Measurements from ENCODE around the gene SLC7A11. TPM values are rescaled to one million over a fixed set of nuclear protein-coding genes. Genes with fewer than 3 reads are reported as not detected.

The SLC7A11 gene
- total RNA-seq, 1 donor from 2014 or later = 26.5 TPM

- Mint-ChIP-seq H3K27me3 (ENCODE audit: unreplicated experiment) (no peaks in the 10 kb centered on the region), H3K27ac (ENCODE audit: unreplicated experiment) (no peak overlapping the region), H3K4me1 (ENCODE audit: unreplicated experiment) (peaks cover 8% of the 10 kb centered on the region), H3K9me3 (ENCODE audit: unreplicated experiment) (no peaks in the 10 kb centered on the region), H3K4me3 (ENCODE audit: unreplicated experiment) (no peak overlapping the region), H3K36me3 (ENCODE audit: unreplicated experiment) (peaks cover 29% of the 10 kb centered on the region)
- DNase-seq (ENCODE audit: extremely low spot score, unreplicated experiment) = no peak
- no peak for TF ChIP-seq CTCF (IDR thresholded peaks at IDR 0.05)
Measured at GRCh38 chr4:138196153-138196552, 46.0 kb downstream of the SLC7A11 start.

GRCh38 chr4:138193963-138194362 lies 48.2 kb downstream of the SLC7A11 start:
- H3K4me3 Mint-ChIP-seq (ENCODE audit: unreplicated experiment) = no peak overlapping the region
- no peak for TF ChIP-seq CTCF (IDR thresholded peaks at IDR 0.05)
- no peaks in the 10 kb centered on the region for H3K27me3 Mint-ChIP-seq (ENCODE audit: unreplicated experiment)
- no peaks in the 10 kb centered on the region for H3K9me3 Mint-ChIP-seq (ENCODE audit: unreplicated experiment)
- H3K4me1 Mint-ChIP-seq (ENCODE audit: unreplicated experiment) = peaks cover 9% of the 10 kb centered on the region
- peaks cover 26% of the 10 kb centered on the region for H3K36me3 Mint-ChIP-seq (ENCODE audit: unreplicated experiment)
- no peak overlapping the region for H3K27ac Mint-ChIP-seq (ENCODE audit: unreplicated experiment)
- DNase-seq (ENCODE audit: extremely low spot score, unreplicated experiment) = no peak

- no peak overlapping the region for H3K4me3 Mint-ChIP-seq (ENCODE audit: unreplicated experiment)
- no peaks in the 10 kb centered on the region for H3K27me3 Mint-ChIP-seq (ENCODE audit: unreplicated experiment)
- TF ChIP-seq CTCF (IDR thresholded peaks at IDR 0.05) = no peak
- no peaks in the 10 kb centered on the region for H3K9me3 Mint-ChIP-seq (ENCODE audit: unreplicated experiment)
- no peak overlapping the region for H3K27ac Mint-ChIP-seq (ENCODE audit: unreplicated experiment)
- peaks cover 9% of the 10 kb centered on the region for H3K4me1 Mint-ChIP-seq (ENCODE audit: unreplicated experiment)
- peaks cover 20% of the 10 kb centered on the region for H3K36me3 Mint-ChIP-seq (ENCODE audit: unreplicated experiment)
- no peak for DNase-seq (ENCODE audit: extremely low spot score, unreplicated experiment)
Measured at GRCh38 chr4:138192113-138192512, 50.0 kb downstream of the SLC7A11 start.

GRCh38 chr4:138190452-138190858 lies 51.7 kb downstream of the SLC7A11 start:
- no peak for DNase-seq (ENCODE audit: extremely low spot score, unreplicated experiment)
- Mint-ChIP-seq H3K36me3 (ENCODE audit: unreplicated experiment) (peaks cover 15% of the 10 kb centered on the region), H3K4me1 (ENCODE audit: unreplicated experiment) (peaks cover 13% of the 10 kb centered on the region), H3K9me3 (ENCODE audit: unreplicated experiment) (no peaks in the 10 kb centered on the region), H3K27me3 (ENCODE audit: unreplicated experiment) (no peaks in the 10 kb centered on the region), H3K4me3 (ENCODE audit: unreplicated experiment) (no peak overlapping the region), H3K27ac (ENCODE audit: unreplicated experiment) (no peak overlapping the region)
- no peak for TF ChIP-seq CTCF (IDR thresholded peaks at IDR 0.05)

GRCh38 chr4:138189206-138189605 lies 52.9 kb downstream of the SLC7A11 start:
- H3K36me3 Mint-ChIP-seq (ENCODE audit: unreplicated experiment) = peaks cover 4% of the 10 kb centered on the region
- peaks cover 13% of the 10 kb centered on the region for H3K4me1 Mint-ChIP-seq (ENCODE audit: unreplicated experiment)
- H3K27me3 Mint-ChIP-seq (ENCODE audit: unreplicated experiment) = no peaks in the 10 kb centered on the region
- no peak overlapping the region for H3K27ac Mint-ChIP-seq (ENCODE audit: unreplicated experiment)
- no peak overlapping the region for H3K4me3 Mint-ChIP-seq (ENCODE audit: unreplicated experiment)
- DNase-seq (ENCODE audit: extremely low spot score, unreplicated experiment) = no peak
- no peak for TF ChIP-seq CTCF (IDR thresholded peaks at IDR 0.05)
- no peaks in the 10 kb centered on the region for H3K9me3 Mint-ChIP-seq (ENCODE audit: unreplicated experiment)

Measured in osteocyte (in vitro differentiated cells).